Endothelial cell of umbilical vein (primary cell): ENCODE measurements around the gene SLC22A4.
A peak's percentile ranks its signal among the peaks of the same experiment; 100 is the strongest.

Experiments used
- POLR2AphosphoS5 ChIP-seq: IDR thresholded peaks from 2 replicates; pipeline ENCODE4 v1.6.1; 2012; ENCODE audit warnings: low read depth, mild to moderate bottlenecking, control low read depth, low read length, moderate library complexity; ENCODE audit not compliant: insufficient read depth
- TF ChIP-seq, protein P1 (sequence below), 2 donors: IDR thresholded peaks; 1 replicate in 1 of 2; 2 replicates in 1 of 2; pipeline ENCODE4 v1.5.1; 2011; ENCODE audit warnings: low read length in 2 of 2, mild to moderate bottlenecking in 2 of 2, moderate library complexity in 2 of 2, control low read depth in 1 of 2, inconsistent platforms in 1 of 2, low read depth in 1 of 2; ENCODE audit not compliant: insufficient read depth in 1 of 2; ENCODE audit errors: extremely low read depth in 1 of 2

DNA sequence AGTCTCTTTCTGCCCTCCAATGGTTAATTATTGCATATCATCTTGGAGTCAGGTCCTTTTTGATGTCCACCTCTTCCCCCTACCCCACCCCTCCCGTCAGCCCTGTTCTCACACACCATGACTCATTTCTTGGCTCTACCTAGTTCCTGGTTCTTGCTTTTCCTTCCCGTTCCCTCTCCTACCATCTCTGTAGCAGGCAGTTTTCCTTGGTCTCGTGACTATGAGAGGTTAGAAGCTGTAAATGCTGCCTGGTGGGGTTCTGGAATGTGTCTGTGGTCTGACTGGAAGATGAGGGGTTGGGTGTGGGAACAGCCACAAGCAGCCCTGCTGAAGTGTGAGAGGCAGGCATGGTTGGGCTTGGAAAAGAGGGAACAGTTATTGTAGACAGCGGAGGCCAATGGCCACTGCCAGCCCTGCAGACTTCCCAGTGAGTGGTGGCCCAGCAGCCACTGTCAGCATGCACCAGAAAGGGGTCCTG lies 93.5 kb downstream of the SLC22A4 start:
- TF ChIP-seq POLR2AphosphoS5, result peak; percentile 53
- TF ChIP-seq, protein P1, sequence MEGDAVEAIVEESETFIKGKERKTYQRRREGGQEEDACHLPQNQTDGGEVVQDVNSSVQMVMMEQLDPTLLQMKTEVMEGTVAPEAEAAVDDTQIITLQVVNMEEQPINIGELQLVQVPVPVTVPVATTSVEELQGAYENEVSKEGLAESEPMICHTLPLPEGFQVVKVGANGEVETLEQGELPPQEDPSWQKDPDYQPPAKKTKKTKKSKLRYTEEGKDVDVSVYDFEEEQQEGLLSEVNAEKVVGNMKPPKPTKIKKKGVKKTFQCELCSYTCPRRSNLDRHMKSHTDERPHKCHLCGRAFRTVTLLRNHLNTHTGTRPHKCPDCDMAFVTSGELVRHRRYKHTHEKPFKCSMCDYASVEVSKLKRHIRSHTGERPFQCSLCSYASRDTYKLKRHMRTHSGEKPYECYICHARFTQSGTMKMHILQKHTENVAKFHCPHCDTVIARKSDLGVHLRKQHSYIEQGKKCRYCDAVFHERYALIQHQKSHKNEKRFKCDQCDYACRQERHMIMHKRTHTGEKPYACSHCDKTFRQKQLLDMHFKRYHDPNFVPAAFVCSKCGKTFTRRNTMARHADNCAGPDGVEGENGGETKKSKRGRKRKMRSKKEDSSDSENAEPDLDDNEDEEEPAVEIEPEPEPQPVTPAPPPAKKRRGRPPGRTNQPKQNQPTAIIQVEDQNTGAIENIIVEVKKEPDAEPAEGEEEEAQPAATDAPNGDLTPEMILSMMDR (IDR thresholded peaks at IDR 0.05; ENCODE audit: extremely low read depth in 1 of 2, insufficient read depth in 1 of 2, low read depth in 1 of 2, low read length in 2 of 2), result no peak
